ENCODE results near the gene MAP3K12.

Gene MAP3K12

GRCh38 chr12:53532524-53533445, 33.5 kb upstream of the MAP3K12 start:
- TF ChIP-seq, protein P1, sequence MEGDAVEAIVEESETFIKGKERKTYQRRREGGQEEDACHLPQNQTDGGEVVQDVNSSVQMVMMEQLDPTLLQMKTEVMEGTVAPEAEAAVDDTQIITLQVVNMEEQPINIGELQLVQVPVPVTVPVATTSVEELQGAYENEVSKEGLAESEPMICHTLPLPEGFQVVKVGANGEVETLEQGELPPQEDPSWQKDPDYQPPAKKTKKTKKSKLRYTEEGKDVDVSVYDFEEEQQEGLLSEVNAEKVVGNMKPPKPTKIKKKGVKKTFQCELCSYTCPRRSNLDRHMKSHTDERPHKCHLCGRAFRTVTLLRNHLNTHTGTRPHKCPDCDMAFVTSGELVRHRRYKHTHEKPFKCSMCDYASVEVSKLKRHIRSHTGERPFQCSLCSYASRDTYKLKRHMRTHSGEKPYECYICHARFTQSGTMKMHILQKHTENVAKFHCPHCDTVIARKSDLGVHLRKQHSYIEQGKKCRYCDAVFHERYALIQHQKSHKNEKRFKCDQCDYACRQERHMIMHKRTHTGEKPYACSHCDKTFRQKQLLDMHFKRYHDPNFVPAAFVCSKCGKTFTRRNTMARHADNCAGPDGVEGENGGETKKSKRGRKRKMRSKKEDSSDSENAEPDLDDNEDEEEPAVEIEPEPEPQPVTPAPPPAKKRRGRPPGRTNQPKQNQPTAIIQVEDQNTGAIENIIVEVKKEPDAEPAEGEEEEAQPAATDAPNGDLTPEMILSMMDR (IDR thresholded peaks at IDR 0.05; ENCODE audit: low read depth, low read length) = no peak
- DNase-seq (ENCODE audit: extremely low read depth, low read depth) = no peak

- TF ChIP-seq, protein P1 (IDR thresholded peaks at IDR 0.05; ENCODE audit: low read depth, low read length) = no peak
- DNase-seq (ENCODE audit: extremely low read depth, low read depth) = no peak
Observed at GRCh38 chr12:53532021-53532420, 32.8 kb upstream of the MAP3K12 start.

- DNase-seq (ENCODE audit: extremely low read depth, low read depth) = no peak
- TF ChIP-seq, protein P1 (IDR thresholded peaks at IDR 0.05; ENCODE audit: low read depth, low read length) = no peak
Observed at GRCh38 chr12:53530920-53531319, 31.7 kb upstream of the MAP3K12 start.

DNA sequence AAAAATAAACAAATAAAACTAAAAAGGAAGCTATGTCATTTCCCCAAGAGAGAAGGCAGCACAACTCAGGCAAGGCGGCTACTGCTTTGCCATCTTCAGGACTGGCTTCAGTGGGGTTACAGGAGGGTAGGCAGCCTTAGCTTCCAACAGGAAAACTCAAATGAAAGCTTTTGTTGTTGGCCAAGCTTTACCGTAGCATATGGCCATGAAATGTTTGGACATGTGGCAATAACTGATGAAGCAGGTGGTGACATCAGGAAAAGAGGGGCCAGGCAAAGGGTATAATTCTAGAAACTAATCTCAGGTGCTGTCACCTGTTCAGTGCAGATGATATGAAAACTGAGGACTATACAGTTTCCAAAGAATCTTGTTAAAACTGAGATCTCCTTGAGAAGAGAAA, 30.8 kb upstream of the MAP3K12 start:
- no peak for DNase-seq (ENCODE audit: extremely low read depth, low read depth)
- TF ChIP-seq, protein P1 (IDR thresholded peaks at IDR 0.05; ENCODE audit: low read depth, low read length) = no peak

GRCh38 chr12:53524476-53524875, 25.2 kb upstream of the MAP3K12 start:
- TF ChIP-seq, protein P1 (IDR thresholded peaks at IDR 0.05; ENCODE audit: low read depth, low read length) = no peak
- no peak for DNase-seq (ENCODE audit: extremely low read depth, low read depth)

GRCh38 chr12:53523131-53523530, 23.9 kb upstream of the MAP3K12 start:
- no peak for DNase-seq (ENCODE audit: extremely low read depth, low read depth)
- TF ChIP-seq, protein P1 (IDR thresholded peaks at IDR 0.05; ENCODE audit: low read depth, low read length) = no peak

GRCh38 chr12:53518381-53518780, 19.1 kb upstream of the MAP3K12 start:
- no peak for DNase-seq (ENCODE audit: extremely low read depth, low read depth)
- TF ChIP-seq, protein P1 (IDR thresholded peaks at IDR 0.05; ENCODE audit: low read depth, low read length) = no peak
